IMR-90 (cell line): ENCODE data around the gene DLAT.

Source experiments
- CTCF ChIP-seq: conservative IDR thresholded peaks from 2 replicates; pipeline ENCODE4 v1.5.1; 2012; ENCODE audit warnings: mild to moderate bottlenecking, low read depth, low read length, improper control_type of control experiment
- MAFK ChIP-seq: IDR thresholded peaks from 2 replicates; pipeline ENCODE4 v1.6.1; 2012; ENCODE audit warnings: low read depth, low read length, improper control_type of control experiment
- POLR2A ChIP-seq: IDR thresholded peaks from 2 replicates; pipeline ENCODE4 v1.6.1; 2012; ENCODE audit warnings: mild to moderate bottlenecking, low read depth, low read length
- RAD21 ChIP-seq: IDR thresholded peaks from 2 replicates; pipeline ENCODE4 v1.6.1; 2012; ENCODE audit warnings: low read length, improper control_type of control experiment
- RFX5 ChIP-seq: IDR thresholded peaks from 2 replicates; pipeline ENCODE4 v1.8.0; 2012; ENCODE audit warnings: low read depth, mild to moderate bottlenecking, low read length, moderate library complexity
- USF2 ChIP-seq: fragments of 150-350 bp; IDR thresholded peaks from 2 replicates; pipeline ENCODE4 v1.6.1; 2017; ENCODE audit warnings: mild to moderate bottlenecking, antibody characterized with exemption, low read length, low read depth

DNA sequence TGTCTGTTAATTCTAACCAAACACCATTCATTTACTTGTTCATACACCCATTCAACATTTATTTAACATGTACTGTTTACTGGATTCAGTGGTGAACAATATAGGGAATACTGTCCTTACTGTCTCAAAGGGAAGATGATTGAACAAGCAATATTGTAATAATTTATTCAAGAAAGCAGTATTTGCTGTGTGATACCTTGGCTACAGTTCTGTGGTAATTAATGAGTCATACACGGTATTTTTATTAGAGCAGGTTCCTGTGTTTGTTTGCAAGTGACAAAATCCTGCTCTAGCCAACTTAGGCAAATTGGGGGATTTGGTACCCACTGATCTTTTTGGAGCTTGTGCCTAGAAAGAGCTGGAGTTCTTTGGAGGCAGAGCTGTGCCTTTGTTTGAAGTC is 32.9 kb downstream of the DLAT start:
- TF ChIP-seq MAFK (no peak), RAD21 (no peak), CTCF (no peak), RFX5 (no peak), USF2 (no peak), POLR2A (no peak)
